Fibroblast of lung (primary cell): Measurements from ENCODE around the gene STAC. TPM values are rescaled to one million over a fixed set of nuclear protein-coding genes. Genes with fewer than 3 reads are reported as not detected.
A peak's percentile ranks its signal among the peaks of the same experiment; 100 is the strongest.

ENCODE experiments used
- DNase-seq, 2 donors: peaks; one replicate each; pipeline versions ENCODE4 v3.0.0 to v3.0.0-alpha.2; 2010; ENCODE audit warnings: low read depth in 2 of 2
- H2AFZ ChIP-seq: 2 replicates; pipeline ENCODE4 v1.5.1; 2012; ENCODE audit warnings: low read length, control low read depth, inconsistent platforms
- H3K27ac ChIP-seq: 2 replicates; pipeline ENCODE4 v1.5.1; 2011; ENCODE audit warnings: low read length, control low read depth; ENCODE audit not compliant: insufficient read depth
- H3K27me3 ChIP-seq: 2 replicates; pipeline ENCODE4 v1.5.1; 2011; ENCODE audit warnings: mild to moderate bottlenecking, low read length; ENCODE audit not compliant: control insufficient read depth, insufficient read depth
- H3K36me3 ChIP-seq: 2 replicates; pipeline ENCODE4 v1.5.1; 2011; ENCODE audit warnings: low read length; ENCODE audit not compliant: control insufficient read depth, insufficient read depth
- H3K4me1 ChIP-seq: 2 replicates; pipeline ENCODE4 v1.5.1; 2011; ENCODE audit warnings: low read length; ENCODE audit not compliant: control insufficient read depth, insufficient read depth; ENCODE audit errors: extremely low read depth
- H3K4me2 ChIP-seq: 2 replicates; pipeline ENCODE4 v1.5.1; 2011; ENCODE audit warnings: low read length, control low read depth; ENCODE audit not compliant: insufficient read depth; ENCODE audit errors: extremely low read depth
- H3K4me3 ChIP-seq, 4 experiments: fragments of 200-600 bp in 1 of 4; sonication (generic) in 1 of 4; replicated peaks in 1 of 4; 2 replicates each; pipeline ENCODE4 v1.5.1; 2011 to 2016; ENCODE audit warnings: low read length in 4 of 4, low read depth in 3 of 4, mild to moderate bottlenecking in 3 of 4, control low read depth in 2 of 4, inconsistent platforms in 1 of 4, mixed read lengths in 1 of 4; ENCODE audit not compliant: insufficient read depth in 1 of 4; ENCODE audit errors: control extremely low read depth in 1 of 4
- H3K79me2 ChIP-seq: 2 replicates; pipeline ENCODE4 v1.5.1; 2012; ENCODE audit warnings: mild to moderate bottlenecking, low read length, inconsistent platforms; ENCODE audit not compliant: control insufficient read depth, insufficient read depth
- H3K9ac ChIP-seq: 2 replicates; pipeline ENCODE4 v1.5.1; 2011; ENCODE audit warnings: mild to moderate bottlenecking, low read length, control low read depth; ENCODE audit not compliant: insufficient read depth
- H3K9me3 ChIP-seq: 2 replicates; pipeline ENCODE4 v1.5.1; 2012; ENCODE audit warnings: low read depth, low read length; ENCODE audit not compliant: control insufficient read depth, insufficient read depth
- H4K20me1 ChIP-seq: 2 replicates; pipeline ENCODE4 v1.5.1; 2011; ENCODE audit warnings: low read length; ENCODE audit not compliant: control insufficient read depth, insufficient read depth; ENCODE audit errors: extremely low read depth
- CTCF ChIP-seq, 2 donors: IDR thresholded peaks in 1 of 2; conservative IDR thresholded peaks in 1 of 2; 1 replicate in 1 of 2; 2 replicates in 1 of 2; pipeline ENCODE4 v1.5.1; 2011 to 2012; ENCODE audit warnings: low read length in 2 of 2, control low read depth in 1 of 2, inconsistent platforms in 1 of 2, low read depth in 1 of 2, mild to moderate bottlenecking in 1 of 2
- EZH2 ChIP-seq: IDR thresholded peaks from 2 replicates; pipeline ENCODE4 v1.5.1; 2012; ENCODE audit warnings: low read length, control low read depth, mild to moderate bottlenecking; ENCODE audit errors: missing control alignments
- polyA plus RNA-seq, 2 donors: library from polyadenylated mRNA; depleted of rRNA in 1 of 2; stranded (reverse) in 1 of 2; unstranded in 1 of 2; fragments of >200 nt; gene quantifications; 2 replicates each; pipeline ENCODE4 v1.2.1, GENCODE V29; 2011 to 2012; ENCODE audit warnings: missing spikeins in 1 of 2
- total RNA-seq: library from RNA; depleted of rRNA; stranded (reverse); fragments of >200 nt; gene quantifications from 2 replicates; pipeline ENCODE4 v1.2.1, GENCODE V29; 2014

The STAC gene
- total and polyA plus RNA-seq, 2 donors (not counting 1 experiment from before 2014, with no cell fraction given): 6.8 to 7.4 TPM

- H3K4me3 ChIP-seq: no peak overlapping the region
- DNase-seq: no peak
- no peaks in the 10 kb centered on the region for H3K27me3 ChIP-seq
- H3K9me3 ChIP-seq: no peaks in the 10 kb centered on the region
- H3K79me2 ChIP-seq: no peaks in the 10 kb centered on the region
- H3K9ac ChIP-seq: no peak overlapping the region
- TF ChIP-seq CTCF (conservative IDR thresholded peaks at IDR 0.05 in 1 of 2, IDR thresholded peaks at IDR 0.05 in 1 of 2; ENCODE audit: low read depth in 1 of 2, low read length in 2 of 2) (no peak), EZH2 (no peak)
- no peak overlapping the region for H3K4me2 ChIP-seq
- H3K27ac ChIP-seq: no peak overlapping the region
- H3K36me3 ChIP-seq: no peaks in the 10 kb centered on the region
- H2AFZ ChIP-seq: no peak overlapping the region
- H3K4me1 ChIP-seq: no peaks in the 10 kb centered on the region
- H4K20me1 ChIP-seq: no peaks in the 10 kb centered on the region
Observed at GRCh38 chr3:36501616-36502015, 121.3 kb downstream of the STAC start.

- Histone ChIP-seq H3K4me1 (no peaks in the 10 kb centered on the region), H3K79me2 (no peaks in the 10 kb centered on the region), H3K9me3 (no peaks in the 10 kb centered on the region), H3K27me3 (no peaks in the 10 kb centered on the region), H3K27ac (no peak overlapping the region), H4K20me1 (no peaks in the 10 kb centered on the region), H3K4me3 (no peak overlapping the region), H3K4me2 (no peak overlapping the region), H2AFZ (no peak overlapping the region), H3K9ac (no peak overlapping the region), H3K36me3 (no peaks in the 10 kb centered on the region)
- TF ChIP-seq CTCF (conservative IDR thresholded peaks at IDR 0.05 in 1 of 2, IDR thresholded peaks at IDR 0.05 in 1 of 2; ENCODE audit: low read depth in 1 of 2, low read length in 2 of 2) (no peak), EZH2 (no peak)
- no peak for DNase-seq
Observed at GRCh38 chr3:36505393-36505792, 125.1 kb downstream of the STAC start.

GRCh38 chr3:36511791-36512486 is 131.6 kb downstream of the STAC start:
- no peaks in the 10 kb centered on the region for H3K79me2 ChIP-seq
- H3K9me3 ChIP-seq: no peaks in the 10 kb centered on the region
- H3K27me3 ChIP-seq: no peaks in the 10 kb centered on the region
- TF ChIP-seq CTCF (conservative IDR thresholded peaks at IDR 0.05 in 1 of 2, IDR thresholded peaks at IDR 0.05 in 1 of 2; ENCODE audit: low read depth in 1 of 2, low read length in 2 of 2): no peak
- no peak for TF ChIP-seq EZH2
- H4K20me1 ChIP-seq: no peaks in the 10 kb centered on the region
- peak in 1 of 2 donors; percentile 48 for DNase-seq
- no peak overlapping the region for H3K4me3 ChIP-seq
- no peak overlapping the region for H2AFZ ChIP-seq
- H3K4me2 ChIP-seq: no peak overlapping the region
- no peaks in the 10 kb centered on the region for H3K36me3 ChIP-seq
- H3K4me1 ChIP-seq: no peaks in the 10 kb centered on the region
- H3K27ac ChIP-seq: no peak overlapping the region
- H3K9ac ChIP-seq: no peak overlapping the region
